ENCODE data around the gene ROCK1.

DNA sequence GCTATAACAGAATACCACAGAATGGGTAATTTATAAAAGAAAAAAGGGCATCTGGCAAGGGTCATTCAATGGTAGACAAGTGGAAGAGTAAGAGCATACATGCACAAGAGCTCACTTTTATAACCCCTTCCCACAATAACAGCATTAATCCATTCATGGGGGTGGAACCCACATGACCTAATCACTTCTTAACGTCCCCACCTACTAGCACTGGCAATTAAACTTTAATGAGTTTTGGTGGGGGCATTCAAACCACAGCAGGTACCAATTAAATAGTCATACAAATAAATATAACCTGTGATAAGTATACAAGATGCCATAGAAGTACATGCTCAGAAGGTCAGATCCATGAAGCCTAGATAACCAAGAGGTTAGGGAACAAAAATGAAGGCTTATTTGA, 48.6 kb downstream of the ROCK1 start:
- no peak for TF ChIP-seq ZFP36 (IDR thresholded peaks at IDR 0.05; ENCODE audit: low read depth, low read length, partially characterized antibody)
- TF ChIP-seq KDM4B (IDR thresholded peaks at IDR 0.05; ENCODE audit: borderline replicate concordance in 2 of 2, low read depth in 1 of 2), result no peak
- TF ChIP-seq, protein P1, sequence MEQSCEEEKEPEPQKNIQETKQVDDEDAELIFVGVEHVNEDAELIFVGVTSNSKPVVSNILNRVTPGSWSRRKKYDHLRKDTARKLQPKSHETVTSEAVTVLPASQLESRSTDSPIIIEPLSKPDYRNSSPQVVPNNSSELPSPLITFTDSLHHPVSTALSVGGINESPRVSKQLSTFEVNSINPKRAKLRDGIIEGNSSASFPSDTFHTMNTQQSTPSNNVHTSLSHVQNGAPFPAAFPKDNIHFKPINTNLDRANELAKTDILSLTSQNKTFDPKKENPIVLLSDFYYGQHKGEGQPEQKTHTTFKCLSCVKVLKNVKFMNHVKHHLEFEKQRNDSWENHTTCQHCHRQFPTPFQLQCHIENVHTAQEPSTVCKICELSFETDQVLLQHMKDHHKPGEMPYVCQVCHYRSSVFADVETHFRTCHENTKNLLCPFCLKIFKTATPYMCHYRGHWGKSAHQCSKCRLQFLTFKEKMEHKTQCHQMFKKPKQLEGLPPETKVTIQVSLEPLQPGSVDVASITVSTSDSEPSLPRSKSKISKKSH (CRISPR knock-in tag; IDR thresholded peaks at IDR 0.05), result no peak
- TF ChIP-seq YY1 (IDR thresholded peaks at IDR 0.05; ENCODE audit: borderline replicate concordance in 1 of 3, control insufficient read depth in 1 of 3, extremely low read depth in 1 of 3, insufficient read depth in 3 of 3, insufficient read length in 1 of 3, insufficient replicate concordance in 2 of 3, low read depth in 1 of 3, low read length in 2 of 3), result no peak
- TF ChIP-seq HMG20A (CRISPR knock-in tag; conservative IDR thresholded peaks at IDR 0.05), result no peak
- TF ChIP-seq ELF4 (CRISPR knock-in tag; IDR thresholded peaks at IDR 0.05), result no peak
